Fibroblast of villous mesenchyme (primary cell): ENCODE measurements around the gene DUSP22. TPM values are rescaled to one million over a fixed set of nuclear protein-coding genes. Genes with fewer than 3 reads are reported as not detected.
A peak's percentile ranks its signal among the peaks of the same experiment; 100 is the strongest.

Experiments
- DNase-seq: peaks from one replicate; pipeline ENCODE4 v3.0.0-alpha.2; 2010; ENCODE audit warnings: low read depth
- H3K4me3 ChIP-seq: 2 replicates; pipeline ENCODE4 v1.5.1; 2011; ENCODE audit warnings: low read depth, mild to moderate bottlenecking, low read length
- total RNA-seq: library from RNA; depleted of rRNA; stranded (reverse); fragments of >200 nt; gene quantifications from 2 replicates; pipeline ENCODE4 v1.2.3, GENCODE V29; 2012
- TF ChIP-seq, protein P1 (sequence below): IDR thresholded peaks from 2 replicates; pipeline ENCODE4 v1.5.1; 2012; ENCODE audit warnings: low read depth, mild to moderate bottlenecking, low read length; ENCODE audit not compliant: insufficient read depth

The DUSP22 gene
- total RNA-seq, 1 donor = 14.7 TPM

DNA sequence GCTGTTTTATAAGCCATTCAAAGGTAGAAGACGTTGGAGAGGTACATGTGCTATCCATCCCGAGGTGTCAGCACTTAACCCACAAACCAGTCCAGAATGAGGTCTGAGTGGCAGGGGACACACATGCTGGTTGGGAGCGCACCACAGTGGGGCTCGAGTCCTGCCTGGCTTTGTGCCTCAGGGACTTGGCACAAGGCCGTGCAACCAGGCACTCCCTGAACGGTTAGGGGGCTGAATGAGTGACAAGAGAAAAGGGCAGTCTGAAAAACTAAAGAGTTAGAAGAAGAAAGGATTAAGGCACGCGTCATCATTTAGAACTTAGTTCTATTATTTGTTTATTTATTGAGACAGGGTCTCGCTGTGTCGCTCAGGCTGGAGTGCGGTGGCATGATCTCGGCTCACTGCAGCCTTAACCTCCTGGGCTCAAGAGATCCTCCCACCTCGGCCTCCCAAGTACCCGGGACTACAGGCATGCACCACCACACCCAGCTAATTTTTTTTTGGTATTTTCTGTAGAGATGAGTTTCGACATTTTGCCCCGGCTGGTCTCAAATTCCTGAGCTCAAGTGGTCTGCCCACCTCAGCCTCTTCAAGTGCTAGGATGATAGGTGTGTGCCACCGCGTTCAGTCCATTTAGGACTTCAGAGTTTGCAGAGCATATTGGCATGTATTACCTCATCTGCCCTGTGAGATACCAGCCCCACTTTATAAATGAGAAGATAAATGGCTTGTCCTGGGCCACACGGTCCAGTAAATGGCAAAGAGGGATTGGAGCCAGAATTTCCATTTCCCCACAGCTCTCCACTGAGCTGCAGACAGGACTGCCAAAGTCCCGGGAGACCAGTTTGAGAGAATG, 51.9 kb downstream of the DUSP22 start:
- TF ChIP-seq, protein P1, sequence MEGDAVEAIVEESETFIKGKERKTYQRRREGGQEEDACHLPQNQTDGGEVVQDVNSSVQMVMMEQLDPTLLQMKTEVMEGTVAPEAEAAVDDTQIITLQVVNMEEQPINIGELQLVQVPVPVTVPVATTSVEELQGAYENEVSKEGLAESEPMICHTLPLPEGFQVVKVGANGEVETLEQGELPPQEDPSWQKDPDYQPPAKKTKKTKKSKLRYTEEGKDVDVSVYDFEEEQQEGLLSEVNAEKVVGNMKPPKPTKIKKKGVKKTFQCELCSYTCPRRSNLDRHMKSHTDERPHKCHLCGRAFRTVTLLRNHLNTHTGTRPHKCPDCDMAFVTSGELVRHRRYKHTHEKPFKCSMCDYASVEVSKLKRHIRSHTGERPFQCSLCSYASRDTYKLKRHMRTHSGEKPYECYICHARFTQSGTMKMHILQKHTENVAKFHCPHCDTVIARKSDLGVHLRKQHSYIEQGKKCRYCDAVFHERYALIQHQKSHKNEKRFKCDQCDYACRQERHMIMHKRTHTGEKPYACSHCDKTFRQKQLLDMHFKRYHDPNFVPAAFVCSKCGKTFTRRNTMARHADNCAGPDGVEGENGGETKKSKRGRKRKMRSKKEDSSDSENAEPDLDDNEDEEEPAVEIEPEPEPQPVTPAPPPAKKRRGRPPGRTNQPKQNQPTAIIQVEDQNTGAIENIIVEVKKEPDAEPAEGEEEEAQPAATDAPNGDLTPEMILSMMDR = no peak
- H3K4me3 ChIP-seq = no peak overlapping the region
- peak; percentile 16 for DNase-seq

DNA sequence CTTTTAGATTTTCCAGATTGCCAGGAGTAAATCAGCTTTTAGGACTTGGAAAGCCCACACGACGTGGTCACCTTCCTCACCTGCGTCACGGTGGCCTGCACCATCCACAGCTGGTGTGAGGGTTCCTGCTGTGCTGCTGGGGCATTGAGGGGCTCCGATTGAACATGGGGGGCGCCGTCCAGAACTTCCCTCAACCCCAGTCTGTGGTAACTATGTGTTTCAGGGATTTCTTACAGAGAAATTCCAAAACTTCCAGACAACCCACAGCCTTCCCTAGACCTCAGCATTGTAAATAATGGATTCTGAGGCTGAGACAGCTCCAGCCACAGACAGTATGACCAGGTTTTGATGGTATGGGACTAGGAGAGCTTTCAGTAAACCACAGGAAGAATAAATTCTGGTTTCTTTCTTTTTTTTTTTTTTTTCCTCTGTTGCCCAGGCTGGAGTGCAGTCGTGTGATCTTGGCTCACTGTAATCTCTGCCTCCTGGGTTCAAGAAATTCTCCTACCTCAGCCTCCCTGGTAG, 52.6 kb downstream of the DUSP22 start:
- TF ChIP-seq, protein P1 = no peak
- peak; percentile 67 for DNase-seq
- H3K4me3 ChIP-seq = no peak overlapping the region

DNA sequence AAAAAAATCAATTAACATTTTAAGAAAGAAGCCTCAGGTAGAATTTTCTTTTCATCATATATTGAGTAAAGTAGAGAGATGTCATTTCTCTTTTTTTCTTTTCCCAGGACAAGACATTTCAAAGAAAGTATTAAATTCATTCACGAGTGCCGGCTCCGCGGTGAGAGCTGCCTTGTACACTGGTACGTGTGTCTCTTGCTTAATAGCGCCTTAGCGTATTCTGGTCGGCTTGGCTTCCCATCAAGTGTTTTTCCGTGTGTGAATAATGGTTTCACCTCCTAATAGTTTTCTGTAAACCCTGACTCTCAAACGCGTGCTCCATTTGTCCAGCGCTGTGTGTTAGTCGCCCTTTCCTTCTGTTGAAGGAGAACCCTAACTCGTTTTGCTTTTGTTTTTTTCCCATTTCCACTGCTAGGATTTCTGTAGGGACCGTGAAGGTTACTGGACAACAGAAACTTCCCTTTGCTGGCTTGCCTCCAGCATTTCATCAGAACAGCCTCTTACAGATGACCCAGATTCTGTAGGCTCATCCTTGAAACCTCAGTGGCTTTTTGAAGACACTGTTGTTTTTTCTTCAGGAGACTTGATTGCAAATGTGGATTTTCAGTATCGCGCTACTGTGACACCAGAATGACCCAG, 53.6 kb downstream of the DUSP22 start:
- no peak overlapping the region for H3K4me3 ChIP-seq
- peak; percentile 72 for DNase-seq
- TF ChIP-seq, protein P1 = no peak

DNA sequence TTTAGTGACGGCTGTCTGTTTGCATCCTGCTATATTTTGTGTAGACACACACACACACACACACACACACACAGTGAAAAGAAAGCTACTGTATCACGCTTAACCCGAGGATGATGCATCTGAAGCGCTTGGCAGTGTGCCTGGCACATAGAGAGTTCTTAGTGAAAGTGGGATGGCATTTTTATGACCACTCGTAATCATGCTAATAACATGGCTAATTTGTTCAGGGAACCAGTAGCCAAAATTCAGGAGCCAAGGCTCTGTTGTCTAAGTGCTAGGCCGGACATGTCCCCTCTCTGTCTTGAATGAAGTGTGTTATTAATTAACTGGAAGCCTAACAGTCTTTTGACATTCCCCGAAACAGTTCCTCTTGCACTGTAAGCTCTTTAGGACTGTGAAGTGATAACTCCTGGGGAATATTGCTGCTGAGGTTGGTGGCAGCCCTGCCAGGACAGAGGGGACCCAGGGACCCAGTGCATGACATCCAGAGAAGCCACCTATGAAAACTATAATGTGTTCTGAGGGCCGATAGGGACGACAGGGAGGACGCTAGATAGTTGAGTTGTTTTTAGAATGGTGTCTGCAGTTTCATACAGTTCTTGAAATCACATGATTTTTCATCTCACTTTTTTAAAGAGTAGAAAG, 54.2 kb downstream of the DUSP22 start:
- TF ChIP-seq, protein P1 = no peak
- no peak overlapping the region for H3K4me3 ChIP-seq
- peak; percentile 65 for DNase-seq

DNA sequence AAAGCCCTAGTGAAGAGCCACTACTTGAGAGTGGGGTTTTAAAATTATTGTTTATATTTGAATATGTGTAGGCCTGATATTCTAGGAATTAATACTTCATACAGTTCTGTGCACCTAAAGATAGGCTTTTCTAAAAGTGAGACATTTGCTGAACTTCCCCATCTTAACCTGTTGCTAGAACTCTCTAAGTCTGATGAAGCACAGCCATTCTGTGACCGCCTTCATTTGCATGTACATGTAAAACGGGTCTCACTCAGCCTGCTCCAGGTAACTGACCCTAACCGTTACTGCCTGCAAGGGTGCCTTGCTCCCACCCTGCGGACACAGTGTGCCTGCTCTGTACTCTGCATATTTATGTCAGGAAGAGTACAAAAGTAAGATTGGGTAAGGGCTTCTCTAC, 54.9 kb downstream of the DUSP22 start:
- no peak overlapping the region for H3K4me3 ChIP-seq
- DNase-seq = no peak
- TF ChIP-seq, protein P1 = no peak

DNA sequence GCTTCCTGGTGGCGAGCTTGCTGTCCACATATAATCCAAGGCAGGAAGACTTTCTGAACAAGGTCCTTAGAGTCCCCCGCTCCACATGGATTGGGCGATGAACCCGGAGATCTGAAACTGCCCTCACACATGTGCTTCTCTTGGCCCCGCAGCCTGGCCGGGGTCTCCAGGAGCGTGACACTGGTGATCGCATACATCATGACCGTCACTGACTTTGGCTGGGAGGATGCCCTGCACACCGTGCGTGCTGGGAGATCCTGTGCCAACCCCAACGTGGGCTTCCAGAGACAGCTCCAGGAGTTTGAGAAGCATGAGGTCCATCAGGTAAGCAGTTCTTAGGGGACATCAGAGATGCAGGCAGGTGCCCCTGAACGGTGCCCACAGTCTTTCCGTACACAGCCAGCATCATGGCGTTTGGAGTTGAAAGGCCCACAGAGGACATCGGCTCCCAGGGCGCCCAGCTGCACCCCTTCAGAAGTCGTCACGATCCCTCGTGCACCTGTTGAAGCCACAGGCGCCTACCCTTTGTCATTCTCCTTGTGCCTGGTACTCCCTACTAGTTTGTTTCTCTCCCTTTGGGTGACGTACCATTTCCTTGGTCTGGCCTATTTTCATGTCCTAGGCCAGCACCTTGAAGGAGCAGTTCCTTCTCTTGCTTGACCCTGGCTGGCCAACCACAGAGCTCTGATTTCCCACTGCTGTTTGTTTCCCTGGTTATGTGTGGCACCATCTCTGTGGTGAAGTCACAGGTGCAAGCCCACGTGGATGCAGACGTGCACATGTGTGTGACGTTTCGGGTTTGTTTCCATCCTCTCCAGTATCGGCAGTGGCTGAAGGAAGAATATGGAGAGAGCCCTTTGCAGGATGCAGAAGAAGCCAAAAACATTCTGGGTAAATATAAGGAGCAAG, 55.9 kb downstream of the DUSP22 start:
- H3K4me3 ChIP-seq = no peak overlapping the region
- TF ChIP-seq, protein P1 = no peak
- no peak for DNase-seq
